HG03469 (cell line): ENCODE measurements around the gene ZDHHC1.

Source experiments
- ATAC-seq: cut with Tn5 transposase; IDR thresholded peaks from one replicate; pipeline ENCODE4 v1.9.1; 2021; ENCODE audit warnings: mild to moderate bottlenecking, moderate library complexity, moderate number of reproducible peaks; ENCODE audit not compliant: unreplicated experiment

Gene ZDHHC1, protein sequence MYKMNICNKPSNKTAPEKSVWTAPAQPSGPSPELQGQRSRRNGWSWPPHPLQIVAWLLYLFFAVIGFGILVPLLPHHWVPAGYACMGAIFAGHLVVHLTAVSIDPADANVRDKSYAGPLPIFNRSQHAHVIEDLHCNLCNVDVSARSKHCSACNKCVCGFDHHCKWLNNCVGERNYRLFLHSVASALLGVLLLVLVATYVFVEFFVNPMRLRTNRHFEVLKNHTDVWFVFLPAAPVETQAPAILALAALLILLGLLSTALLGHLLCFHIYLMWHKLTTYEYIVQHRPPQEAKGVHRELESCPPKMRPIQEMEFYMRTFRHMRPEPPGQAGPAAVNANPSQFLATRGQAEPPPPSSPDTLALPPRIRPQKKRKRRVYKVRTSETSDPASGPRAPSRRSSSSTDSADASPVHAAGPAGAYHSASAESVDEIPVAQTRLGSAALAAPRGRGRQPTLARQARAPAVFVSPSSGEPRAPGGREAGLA

DNA sequence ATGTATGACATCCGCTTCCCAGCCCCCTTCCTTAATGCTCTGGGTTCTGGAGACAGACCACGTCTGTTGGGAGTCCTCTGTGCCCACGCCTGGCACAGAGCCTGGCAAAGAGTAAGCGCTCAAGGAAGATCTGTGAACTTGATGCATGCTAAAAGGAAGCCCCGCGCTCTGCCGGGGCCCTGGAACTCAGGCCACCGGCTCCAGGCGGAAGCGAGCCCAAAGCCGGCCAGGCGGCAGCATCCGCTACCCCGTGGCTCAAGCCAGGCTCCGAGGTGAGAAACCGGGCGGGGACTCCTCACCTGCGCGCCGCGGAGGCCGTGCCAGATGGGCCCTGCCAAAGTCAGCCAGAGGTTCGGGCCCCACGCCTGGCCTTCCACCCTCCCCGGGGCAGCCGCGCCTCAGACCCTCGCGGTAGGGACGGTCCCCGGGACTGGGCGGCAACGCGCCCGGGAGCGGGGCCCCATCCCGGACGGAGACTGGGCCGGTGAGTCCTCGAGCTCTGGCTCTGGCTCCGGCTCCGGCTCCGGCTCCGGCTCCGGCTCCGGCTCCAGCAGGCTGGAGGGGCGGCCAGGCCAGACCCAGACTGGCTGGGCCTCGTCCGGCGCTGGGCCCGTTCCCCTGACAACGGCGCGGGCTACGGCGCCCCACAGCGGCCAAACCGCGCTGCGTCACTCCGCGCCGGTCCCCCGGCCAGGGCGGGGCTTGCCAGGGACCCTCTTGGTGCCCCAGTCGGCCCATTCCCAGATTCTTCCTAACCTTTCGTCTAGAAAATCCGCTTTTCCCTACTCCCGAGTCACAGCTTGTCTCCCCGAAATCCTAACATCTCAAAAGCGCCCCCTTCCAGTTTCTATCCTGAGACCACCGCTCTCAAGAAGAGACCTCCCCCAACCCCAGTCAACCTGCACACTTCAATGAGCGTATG, at the start of gene ZDHHC1:
ZDHHC1 (minus strand) TSS at position 606 of the 922 bp plus-strand sequence. CDS start 8,702 bp downstream, outside the sequence.
- no peak for ATAC-seq

DNA sequence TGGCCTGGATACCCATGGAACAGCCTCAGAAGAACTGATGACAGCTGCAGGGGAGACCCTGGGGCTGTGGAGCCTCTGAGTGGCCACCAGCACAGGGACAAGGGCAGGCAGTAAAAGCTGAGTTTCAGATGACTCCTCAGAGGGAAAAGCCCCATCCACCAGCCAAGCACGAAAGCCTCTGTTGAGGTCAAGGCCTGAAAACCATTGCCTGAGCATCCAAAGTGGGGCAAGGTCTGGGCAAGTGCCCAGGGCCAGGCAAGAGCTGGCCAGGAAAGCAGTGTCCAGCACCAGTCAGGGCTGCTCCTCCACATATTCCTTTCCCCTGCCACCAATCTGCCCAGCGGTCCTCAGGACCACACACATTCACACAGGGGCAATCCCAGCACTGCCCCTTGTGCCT, 48.3 kb upstream of the ZDHHC1 start:
- no peak for ATAC-seq

DNA sequence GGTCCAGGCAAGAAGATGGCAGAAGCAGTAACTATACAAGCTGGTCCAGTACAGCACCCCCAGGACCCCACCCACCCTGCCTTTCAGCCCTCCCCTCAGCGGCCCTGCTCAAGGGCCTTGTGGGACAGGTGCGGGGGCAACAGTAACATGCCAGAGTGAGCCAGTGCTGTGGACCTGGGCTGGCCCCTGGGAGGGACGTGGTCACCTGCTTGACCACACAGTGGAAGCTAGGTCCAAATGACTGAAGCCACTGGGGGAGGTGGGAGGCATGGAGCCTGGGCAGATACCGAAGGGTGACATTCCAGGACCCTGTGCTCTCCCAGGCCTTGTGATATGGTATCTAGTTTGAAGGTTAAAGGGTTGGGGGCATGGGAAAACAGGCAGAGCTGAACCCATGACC, 47.4 kb upstream of the ZDHHC1 start:
- no peak for ATAC-seq

DNA sequence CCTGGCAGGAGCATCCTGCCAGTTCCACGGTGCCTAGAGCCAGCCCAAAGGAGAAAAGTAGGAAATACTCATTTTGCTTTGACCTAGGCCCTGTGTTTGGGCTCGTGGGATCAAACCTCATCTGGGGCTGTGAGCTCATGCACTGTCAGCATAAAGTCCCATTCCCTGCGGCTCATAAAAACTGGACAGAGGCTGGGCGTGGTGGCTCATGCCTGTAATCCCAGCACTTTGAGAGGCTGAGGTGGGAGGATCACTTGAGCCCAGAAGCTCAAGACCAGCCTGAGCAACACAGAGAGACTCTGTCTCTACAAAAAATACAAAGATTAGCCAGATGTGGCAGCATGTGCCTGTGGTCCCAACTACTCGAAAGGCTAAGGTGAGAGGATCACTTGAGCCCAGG, 46.8 kb upstream of the ZDHHC1 start:
- no peak for ATAC-seq

DNA sequence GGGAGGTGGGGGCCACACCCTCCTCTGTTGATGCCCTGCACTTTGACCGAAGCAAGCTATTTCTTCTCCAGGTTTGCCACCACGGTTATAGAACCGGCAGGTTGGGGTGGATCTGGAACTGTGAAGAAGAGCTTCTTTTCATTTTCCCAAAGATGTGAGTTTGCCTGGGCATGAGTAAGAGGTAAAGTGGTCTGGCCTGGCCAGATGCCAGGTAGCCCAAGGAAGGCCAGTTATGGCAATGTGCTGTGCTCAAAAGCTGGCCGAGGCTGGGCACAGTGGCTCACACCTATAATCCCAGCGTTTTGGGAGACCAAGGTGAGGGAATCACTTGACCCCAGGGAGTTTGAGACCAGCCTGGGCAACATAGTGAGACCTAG, 46.0 kb upstream of the ZDHHC1 start:
- no peak for ATAC-seq

DNA sequence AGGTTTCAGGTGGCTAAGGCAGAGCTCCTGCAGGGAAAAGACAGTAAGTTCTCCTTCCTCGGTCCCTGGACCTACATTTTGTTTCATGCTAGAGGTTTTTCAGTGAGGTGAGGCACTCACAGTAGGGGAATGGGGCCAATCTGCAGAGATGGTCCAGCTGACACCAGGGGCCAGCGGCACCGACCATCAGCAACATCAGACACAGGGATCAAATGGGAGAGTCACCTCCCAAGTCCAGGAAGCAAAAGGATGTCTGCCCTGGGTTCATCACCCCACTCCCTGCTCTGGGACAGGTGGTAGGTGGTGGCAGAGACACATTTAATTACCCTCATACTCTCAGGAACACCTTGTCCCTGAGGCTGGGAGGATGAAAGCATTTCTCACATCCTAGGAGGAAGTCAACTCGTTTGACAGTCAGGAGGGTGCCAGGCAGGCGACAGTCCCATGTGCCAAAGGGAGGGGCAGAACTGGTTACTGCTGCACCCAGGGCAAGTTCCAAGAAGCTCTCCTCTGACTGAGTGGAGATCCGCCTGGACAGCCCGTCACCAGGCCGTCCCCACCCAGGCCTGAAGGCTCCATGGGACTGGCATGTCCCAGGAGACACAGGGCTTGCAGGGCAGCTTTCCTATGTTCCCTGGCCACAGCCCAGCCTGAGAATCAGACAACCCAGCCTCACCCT, 45.5 kb upstream of the ZDHHC1 start:
- ATAC-seq, result no peak

DNA sequence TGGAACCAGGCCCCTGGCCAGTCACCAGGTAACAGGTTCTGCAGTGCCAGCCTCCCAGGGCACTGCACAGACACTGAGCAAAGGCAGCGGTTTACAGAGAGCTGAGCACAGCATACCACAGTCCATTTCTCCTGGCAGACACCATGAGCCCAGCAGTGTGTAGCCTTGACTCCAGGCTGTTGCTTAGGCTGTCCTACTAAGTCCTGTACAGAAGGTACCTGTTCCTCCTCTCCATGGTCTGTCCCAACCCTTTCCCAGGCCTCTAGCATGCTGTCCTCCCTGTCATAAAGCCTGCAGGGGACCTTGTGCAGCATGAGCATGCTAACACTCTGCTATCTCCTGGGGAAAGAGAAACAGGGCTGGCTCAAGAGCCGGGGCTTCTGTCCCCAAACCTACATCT, 44.7 kb upstream of the ZDHHC1 start:
- no peak for ATAC-seq

DNA sequence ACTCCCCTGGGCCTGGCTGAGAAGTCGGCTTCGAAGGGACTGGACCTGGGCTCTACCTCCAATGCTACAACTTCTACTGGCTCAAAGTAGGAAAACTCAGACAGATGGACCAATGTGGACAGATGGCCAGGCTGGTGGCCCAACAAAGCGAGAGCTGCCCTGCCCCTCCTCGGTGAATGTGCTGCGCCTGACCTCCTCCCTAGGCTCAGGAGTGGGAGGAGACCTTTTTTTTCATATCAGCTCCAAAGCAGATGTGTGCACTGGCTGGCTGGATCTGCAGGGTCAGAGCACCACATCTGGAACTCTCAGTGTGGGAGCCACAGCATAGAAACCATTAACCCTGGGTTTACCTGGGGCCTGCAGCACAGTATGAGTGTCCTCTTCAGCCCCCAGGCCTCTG, 43.9 kb upstream of the ZDHHC1 start:
- no peak for ATAC-seq

DNA sequence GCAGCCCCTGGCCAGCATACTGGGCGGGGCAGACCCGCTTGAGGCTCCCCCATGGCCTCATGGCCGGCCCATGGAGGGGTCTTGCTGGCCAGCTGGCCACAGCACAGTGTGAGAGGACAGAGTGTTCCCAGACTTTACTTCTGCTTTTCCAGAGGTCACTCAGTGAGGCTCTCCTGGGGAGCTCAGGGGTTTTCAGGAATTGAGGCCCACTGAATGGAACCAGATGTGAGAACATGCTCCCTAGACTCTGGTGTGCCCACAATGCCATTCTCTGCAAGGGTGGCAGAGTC, 43.5 kb upstream of the ZDHHC1 start:
- no peak for ATAC-seq

DNA sequence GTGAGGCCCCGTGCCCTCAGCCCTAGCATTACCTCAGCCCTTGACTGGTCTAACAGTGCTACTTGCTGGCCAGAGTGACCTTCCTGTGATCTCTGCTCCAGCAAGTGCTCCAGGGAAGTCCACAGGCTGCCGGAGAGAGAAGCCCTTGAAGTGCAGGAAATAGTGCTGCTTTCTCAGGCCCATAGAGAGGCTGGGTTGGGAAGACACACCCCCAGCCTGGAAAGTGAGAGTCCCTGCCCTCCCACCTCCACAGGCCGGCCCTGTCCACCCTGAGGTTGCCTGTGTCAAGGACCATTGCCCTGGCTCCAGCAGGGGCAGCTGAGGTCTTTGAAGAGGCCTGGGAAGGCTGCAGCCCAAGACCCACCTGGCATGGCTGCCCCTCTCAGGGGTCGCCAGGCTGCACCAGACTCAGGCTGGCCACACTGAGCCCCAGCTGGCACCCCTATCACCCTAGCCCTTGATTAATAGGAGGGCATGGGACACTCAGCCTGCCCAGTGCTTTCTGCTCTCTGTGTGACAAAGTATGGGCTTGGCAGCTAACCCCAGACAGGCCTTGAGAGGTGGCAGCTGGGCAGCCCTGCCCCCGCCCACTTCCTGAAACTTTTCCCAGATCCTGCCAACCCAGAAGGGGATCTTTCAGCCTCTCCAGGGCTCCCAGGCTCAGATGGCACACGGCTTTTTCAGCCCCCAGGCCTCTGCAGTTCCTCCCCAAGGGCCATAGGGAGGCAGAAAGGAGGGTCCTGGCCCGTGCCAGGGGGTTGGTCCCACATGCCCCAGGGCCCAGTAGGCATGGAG, 43.0 kb upstream of the ZDHHC1 start:
- no peak for ATAC-seq

DNA sequence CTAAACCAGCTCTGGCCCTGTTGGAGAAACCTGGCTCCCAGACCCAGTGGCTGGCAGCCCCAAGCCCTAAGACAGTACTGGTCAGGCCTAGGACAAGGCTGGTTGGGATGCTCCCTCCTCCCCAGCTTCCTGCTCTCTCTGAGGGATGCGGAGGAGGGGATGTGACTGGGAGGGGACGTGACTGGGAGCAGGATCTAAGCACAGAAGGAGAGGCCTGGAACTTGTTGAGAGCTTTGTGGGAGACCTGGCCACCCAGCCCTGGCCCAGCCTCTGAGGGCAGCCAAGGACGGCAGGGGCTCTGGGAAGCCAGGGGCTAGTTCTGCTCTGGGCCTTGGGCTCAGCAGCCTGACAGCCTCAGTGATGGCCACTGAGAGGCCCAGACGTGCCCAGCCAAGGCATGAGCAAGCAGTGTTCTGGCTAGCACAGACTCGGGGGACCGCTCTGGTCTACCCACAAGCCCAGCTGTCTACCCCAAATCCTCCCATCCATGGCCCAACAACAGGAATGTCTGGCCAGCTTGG, 41.9 kb upstream of the ZDHHC1 start:
- ATAC-seq, result no peak

DNA sequence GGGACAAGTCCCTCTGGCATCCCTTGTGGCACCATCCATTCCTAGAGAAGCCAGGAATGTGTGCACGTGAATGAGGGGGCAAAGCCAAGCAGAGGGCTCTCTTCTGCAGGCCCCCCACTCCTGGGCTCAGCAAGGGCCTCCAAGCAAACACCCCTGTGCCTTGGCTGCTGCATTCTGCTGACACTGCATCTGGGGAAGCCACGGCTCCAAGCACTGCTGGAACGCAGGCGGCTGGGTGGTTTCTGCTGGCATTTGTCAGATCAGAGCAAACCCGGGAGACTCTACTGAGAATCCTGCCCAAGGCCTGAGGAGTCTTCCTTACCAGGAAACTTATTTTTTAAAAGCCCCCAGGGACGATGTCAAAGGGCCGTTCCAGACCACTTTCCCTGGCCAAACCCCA, 41.3 kb upstream of the ZDHHC1 start:
- no peak for ATAC-seq

DNA sequence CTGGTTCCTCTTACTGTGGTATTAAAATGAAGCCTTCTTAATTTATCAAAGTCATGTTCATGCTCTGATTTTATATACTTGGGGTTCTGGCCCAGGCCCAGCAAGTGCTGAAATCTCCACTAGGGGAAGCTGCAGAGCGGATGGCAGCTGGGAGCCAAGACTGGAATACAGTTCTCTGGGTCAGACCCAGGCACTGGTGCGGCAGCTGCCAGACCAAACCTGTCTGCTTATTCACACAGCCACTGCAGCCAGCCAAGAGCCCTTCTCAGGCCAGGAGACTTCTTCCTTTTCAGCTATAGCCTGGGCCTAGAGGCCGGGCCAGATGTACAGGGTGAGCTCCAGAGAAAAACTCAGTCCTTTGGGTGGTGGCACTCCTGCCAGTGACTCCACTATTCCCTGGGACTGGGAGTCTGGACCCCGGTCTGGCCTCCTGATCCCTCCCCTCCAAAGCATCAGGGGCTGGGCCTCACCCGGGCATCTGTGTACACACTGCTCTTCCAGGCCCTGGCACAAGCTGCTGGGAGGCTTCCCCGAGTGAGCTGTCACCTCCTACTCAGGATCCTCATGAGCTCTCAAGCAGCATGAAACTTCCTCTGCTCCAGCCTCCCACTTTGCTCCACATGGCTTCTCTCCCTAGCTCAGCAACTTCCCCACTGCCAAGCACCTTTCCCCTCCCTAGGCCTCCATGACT, 40.3 kb upstream of the ZDHHC1 start:
- no peak for ATAC-seq

DNA sequence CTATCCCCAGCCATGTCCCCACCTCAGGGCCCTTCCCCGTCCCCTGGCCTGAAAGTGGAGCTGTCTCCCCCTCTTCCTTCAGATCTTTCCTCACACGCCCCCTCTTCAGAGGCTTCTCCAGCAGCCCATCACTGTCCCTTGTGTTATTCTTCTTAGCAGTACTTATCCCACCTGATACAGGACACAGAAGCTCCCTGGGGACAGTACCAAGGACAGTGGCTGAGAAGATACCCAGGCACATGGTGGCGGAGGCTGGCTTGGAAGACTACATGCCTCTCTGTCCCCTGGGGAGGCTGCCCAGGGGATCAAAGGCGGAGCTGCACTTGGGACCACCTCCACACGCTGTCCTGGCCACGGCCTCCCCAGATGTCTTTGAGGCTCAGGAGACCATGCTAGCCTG, 38.6 kb upstream of the ZDHHC1 start:
- ATAC-seq, result no peak

DNA sequence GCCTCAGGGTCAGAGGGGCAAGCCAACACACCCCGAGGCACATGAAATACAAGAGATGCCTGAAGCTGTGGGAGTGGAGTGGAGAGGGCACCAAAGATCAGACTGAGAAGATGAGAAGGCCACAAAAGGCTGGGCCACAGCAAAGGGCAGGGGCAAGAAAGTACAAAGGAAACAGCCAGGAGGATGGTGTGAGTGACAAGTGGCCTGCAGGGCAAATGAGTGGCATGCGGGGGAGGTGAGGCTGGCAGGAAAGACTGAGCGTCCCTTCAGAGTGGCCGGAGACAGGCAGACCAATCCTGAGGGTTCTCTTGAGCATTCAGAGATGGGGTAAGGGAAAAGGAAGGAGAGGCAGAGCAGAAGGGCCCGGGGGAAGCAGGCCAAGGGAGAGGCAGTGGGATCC, 37.8 kb upstream of the ZDHHC1 start:
- no peak for ATAC-seq

DNA sequence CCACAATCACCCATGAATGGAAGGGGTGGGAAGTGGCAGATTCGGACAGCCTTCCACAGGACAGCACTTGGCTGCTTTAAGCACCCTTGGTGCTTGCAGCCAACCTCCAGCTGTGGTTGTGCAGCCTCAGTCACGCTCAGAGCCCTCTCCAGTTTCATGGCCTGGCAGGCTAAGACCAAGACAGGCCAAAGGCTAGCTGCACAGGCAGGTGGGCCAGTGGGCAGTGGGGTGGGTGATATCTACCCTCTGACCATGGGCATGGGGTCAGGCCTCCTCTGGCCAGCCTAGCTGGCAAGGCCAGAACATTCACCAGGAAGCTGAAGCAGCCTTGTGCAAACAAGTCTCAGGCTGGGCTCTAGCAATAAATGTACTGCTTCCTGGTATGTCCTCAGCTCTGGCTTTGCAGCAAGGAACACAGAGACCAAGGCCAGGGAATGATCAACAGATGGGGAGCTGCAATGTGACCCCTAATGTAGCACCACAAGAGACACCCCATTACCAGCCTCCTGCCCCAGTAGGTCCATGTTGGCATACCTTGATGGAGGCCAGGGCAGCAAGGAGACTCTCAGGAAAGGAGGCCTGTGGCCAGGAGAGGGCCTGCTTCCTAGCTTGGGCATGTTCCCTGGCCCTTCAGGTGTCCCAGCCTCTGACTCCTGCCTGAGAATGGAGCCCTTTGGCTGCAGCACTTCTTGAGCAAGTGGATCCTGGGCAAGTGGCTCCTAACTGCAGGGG, 35.6 kb upstream of the ZDHHC1 start:
- no peak for ATAC-seq

DNA sequence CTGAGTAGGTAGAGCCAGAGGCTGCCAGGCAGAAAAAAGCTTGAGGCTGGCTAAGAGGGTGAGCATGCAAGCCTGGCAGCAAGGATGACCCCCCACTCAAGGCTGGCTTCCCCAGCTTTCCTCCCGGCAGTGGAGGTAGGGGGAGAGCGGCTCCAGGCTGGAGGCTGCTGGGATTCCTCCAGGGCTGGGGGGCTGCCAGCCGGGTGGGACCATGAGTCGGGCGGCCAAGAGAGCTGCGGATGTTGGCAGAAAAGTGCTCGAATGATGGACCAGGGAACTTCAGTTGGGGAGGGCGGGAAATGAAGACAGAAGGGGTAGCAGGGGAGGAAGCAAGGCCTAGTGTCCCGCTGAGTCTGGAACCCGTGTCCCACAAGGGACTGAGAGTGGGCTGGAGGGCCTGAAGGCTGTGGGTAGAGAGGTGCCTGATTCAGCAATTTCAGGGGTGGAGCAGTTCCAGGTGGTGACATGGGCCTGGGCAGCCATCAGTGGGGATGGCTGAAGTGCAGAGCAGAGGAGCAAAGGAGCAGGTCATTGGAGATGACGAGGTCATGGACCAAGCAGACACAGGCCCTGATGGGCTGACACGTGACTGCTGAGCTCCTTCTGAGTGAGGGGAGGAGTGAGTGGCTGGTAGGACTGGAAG, 34.9 kb upstream of the ZDHHC1 start:
- ATAC-seq, result no peak

DNA sequence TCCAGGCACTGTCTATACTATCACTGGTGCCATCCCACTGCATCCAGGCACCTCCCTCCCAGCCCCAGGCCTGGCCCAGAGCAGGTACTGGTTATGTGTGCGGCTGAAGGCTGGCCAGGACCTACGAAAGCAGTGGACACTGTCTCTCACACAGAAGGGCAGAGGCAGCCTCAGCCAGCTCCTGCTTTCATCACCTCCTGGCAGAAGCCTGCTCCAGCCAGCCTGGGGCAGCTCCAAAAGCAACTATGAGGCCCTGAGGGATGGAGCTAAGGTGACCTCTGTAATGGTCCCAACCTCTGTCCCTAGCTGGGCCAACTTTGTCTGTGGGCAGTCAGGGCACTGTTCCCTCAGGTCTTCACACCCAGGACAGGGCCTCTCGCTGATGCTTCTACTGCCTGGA, 33.5 kb upstream of the ZDHHC1 start:
- no peak for ATAC-seq

DNA sequence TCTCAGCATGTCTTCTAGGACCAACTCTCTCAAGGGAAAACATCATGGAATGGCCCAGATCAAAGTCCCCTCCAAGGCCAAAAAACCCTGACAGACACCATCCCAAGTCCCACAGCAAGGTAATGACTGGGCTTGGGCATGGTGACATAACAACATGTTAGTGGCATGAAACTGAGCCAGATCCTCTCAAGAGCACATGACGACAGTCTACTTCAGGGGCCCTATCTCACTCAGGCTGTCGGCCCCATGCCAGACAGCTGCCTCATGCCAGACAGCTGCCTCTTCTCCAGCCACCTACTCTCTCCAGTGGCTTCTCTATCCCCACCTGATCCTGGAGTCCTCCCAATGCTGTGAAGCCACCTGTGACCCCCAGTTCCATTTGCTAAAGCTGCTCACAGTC, 33.1 kb upstream of the ZDHHC1 start:
- ATAC-seq, result no peak
